ENCODE data around the gene SPTLC3. TPM values are rescaled to one million over a fixed set of nuclear protein-coding genes. Genes with fewer than 3 reads are reported as not detected.
A peak's percentile ranks its signal among the peaks of the same experiment; 100 is the strongest.

Gene SPTLC3
- total and polyA plus RNA-seq, 2 of the 13 experiments (the other 11 are each of a cell fraction or from before 2014, with no cell fraction given), result 20.5 to 95.6 TPM

DNA sequence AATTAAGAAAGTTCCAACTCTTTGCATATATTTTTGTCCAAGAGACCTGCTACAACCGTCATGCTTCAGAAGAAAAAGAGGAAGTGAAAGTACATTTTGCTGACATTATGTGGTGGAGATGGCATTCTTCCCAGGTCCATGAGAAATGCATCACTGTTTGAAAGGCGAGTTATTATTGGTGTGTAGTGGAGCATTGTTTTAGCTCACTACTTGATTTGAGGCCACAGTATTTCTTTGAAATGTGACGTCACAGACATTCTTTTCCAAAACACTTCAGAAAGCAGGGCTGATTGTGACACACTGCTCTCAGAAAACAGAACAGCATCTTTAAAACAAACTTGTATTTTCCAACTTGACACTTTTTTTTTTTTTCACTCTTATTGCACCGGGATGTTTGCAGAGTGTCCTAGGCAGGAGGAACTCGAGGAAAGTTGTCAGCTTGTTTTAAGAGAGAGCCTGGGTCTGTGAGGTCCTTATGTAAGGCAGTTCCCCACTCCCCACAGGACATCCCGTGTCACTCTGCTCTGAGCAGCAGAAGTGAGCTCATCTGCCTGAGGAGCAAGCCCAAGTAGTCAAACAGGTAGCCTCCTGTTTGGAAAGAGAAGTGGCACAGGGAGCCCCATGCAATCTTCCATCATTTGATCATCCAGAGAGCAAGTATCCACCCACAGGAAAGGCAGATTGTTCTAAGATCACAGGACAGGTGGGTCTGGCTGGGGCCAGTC lies 1.1 kb downstream of the SPTLC3 start (continued):
- TF ChIP-seq, protein P1, sequence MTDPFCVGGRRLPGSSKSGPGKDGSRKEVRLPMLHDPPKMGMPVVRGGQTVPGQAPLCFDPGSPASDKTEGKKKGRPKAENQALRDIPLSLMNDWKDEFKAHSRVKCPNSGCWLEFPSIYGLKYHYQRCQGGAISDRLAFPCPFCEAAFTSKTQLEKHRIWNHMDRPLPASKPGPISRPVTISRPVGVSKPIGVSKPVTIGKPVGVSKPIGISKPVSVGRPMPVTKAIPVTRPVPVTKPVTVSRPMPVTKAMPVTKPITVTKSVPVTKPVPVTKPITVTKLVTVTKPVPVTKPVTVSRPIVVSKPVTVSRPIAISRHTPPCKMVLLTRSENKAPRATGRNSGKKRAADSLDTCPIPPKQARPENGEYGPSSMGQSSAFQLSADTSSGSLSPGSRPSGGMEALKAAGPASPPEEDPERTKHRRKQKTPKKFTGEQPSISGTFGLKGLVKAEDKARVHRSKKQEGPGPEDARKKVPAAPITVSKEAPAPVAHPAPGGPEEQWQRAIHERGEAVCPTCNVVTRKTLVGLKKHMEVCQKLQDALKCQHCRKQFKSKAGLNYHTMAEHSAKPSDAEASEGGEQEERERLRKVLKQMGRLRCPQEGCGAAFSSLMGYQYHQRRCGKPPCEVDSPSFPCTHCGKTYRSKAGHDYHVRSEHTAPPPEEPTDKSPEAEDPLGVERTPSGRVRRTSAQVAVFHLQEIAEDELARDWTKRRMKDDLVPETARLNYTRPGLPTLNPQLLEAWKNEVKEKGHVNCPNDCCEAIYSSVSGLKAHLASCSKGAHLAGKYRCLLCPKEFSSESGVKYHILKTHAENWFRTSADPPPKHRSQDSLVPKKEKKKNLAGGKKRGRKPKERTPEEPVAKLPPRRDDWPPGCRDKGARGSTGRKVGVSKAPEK (CRISPR knock-in tag; IDR thresholded peaks at IDR 0.05; ENCODE audit: borderline replicate concordance), result no peak
- 0 out of 2 replicates have a peak, but pooled peaks have one; percentile 46 for TF ChIP-seq ZNF296 (CRISPR knock-in tag; conservative IDR thresholded peaks at IDR 0.05)
- TF ChIP-seq KMT2A (CRISPR knock-in tag; IDR thresholded peaks at IDR 0.05), result no peak
- no peak for TF ChIP-seq HOXD1 (CRISPR knock-in tag; IDR thresholded peaks at IDR 0.05)
- no peak for TF ChIP-seq ZNF850 (CRISPR knock-in tag; conservative IDR thresholded peaks at IDR 0.05)
- TF ChIP-seq CEBPB (IDR thresholded peaks at IDR 0.05; ENCODE audit: borderline replicate concordance, low read depth, low read length), result no peak
- TF ChIP-seq, protein P2, sequence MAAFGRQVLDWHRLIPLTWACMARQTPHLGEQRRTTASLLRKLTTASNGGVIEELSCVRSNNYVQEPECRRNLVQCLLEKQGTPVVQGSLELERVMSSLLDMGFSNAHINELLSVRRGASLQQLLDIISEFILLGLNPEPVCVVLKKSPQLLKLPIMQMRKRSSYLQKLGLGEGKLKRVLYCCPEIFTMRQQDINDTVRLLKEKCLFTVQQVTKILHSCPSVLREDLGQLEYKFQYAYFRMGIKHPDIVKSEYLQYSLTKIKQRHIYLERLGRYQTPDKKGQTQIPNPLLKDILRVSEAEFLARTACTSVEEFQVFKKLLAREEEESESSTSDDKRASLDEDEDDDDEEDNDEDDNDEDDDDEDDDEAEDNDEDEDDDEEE (CRISPR knock-in tag; IDR thresholded peaks at IDR 0.05), result peak; percentile 39; the same call in 1 of the 2 replicates
- TF ChIP-seq, protein P3, sequence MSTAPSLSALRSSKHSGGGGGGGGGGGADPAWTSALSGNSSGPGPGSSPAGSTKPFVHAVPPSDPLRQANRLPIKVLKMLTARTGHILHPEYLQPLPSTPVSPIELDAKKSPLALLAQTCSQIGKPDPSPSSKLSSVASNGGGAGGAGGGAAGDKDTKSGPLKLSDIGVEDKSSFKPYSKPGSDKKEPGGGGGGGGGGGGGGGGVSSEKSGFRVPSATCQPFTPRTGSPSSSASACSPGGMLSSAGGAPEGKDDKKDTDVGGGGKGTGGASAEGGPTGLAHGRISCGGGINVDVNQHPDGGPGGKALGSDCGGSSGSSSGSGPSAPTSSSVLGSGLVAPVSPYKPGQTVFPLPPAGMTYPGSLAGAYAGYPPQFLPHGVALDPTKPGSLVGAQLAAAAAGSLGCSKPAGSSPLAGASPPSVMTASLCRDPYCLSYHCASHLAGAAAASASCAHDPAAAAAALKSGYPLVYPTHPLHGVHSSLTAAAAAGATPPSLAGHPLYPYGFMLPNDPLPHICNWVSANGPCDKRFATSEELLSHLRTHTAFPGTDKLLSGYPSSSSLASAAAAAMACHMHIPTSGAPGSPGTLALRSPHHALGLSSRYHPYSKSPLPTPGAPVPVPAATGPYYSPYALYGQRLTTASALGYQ (CRISPR knock-in tag; IDR thresholded peaks at IDR 0.05), result peak; percentile 43; the same call in 1 of the 2 replicates
- TF ChIP-seq, protein P4, sequence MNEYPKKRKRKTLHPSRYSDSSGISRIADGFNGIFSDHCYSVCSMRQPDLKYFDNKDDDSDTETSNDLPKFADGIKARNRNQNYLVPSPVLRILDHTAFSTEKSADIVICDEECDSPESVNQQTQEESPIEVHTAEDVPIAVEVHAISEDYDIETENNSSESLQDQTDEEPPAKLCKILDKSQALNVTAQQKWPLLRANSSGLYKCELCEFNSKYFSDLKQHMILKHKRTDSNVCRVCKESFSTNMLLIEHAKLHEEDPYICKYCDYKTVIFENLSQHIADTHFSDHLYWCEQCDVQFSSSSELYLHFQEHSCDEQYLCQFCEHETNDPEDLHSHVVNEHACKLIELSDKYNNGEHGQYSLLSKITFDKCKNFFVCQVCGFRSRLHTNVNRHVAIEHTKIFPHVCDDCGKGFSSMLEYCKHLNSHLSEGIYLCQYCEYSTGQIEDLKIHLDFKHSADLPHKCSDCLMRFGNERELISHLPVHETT (CRISPR knock-in tag; conservative IDR thresholded peaks at IDR 0.05), result no peak
- no peak for TF ChIP-seq HIVEP1 (CRISPR knock-in tag; IDR thresholded peaks at IDR 0.05)
- TF ChIP-seq, protein P5, sequence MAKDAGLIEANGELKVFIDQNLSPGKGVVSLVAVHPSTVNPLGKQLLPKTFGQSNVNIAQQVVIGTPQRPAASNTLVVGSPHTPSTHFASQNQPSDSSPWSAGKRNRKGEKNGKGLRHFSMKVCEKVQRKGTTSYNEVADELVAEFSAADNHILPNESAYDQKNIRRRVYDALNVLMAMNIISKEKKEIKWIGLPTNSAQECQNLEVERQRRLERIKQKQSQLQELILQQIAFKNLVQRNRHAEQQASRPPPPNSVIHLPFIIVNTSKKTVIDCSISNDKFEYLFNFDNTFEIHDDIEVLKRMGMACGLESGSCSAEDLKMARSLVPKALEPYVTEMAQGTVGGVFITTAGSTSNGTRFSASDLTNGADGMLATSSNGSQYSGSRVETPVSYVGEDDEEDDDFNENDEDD (CRISPR knock-in tag; IDR thresholded peaks at IDR 0.05; ENCODE audit: borderline replicate concordance), result 0 out of 2 replicates have a peak, but pooled peaks have one; percentile 5
- TF ChIP-seq, protein P6, sequence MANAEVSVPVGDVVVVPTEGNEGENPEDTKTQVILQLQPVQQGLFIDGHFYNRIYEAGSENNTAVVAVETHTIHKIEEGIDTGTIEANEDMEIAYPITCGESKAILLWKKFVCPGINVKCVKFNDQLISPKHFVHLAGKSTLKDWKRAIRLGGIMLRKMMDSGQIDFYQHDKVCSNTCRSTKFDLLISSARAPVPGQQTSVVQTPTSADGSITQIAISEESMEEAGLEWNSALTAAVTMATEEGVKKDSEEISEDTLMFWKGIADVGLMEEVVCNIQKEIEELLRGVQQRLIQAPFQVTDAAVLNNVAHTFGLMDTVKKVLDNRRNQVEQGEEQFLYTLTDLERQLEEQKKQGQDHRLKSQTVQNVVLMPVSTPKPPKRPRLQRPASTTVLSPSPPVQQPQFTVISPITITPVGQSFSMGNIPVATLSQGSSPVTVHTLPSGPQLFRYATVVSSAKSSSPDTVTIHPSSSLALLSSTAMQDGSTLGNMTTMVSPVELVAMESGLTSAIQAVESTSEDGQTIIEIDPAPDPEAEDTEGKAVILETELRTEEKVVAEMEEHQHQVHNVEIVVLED (CRISPR knock-in tag; IDR thresholded peaks at IDR 0.05; ENCODE audit: borderline replicate concordance), result no peak
- peak; percentile 73 for TF ChIP-seq ATF1 (CRISPR knock-in tag; IDR thresholded peaks at IDR 0.05)
- peak; percentile 57 for TF ChIP-seq MED1 (CRISPR knock-in tag; IDR thresholded peaks at IDR 0.05)
- TF ChIP-seq KLF6 (CRISPR knock-in tag; IDR thresholded peaks at IDR 0.05), result no peak
- TF ChIP-seq ZSCAN21 (CRISPR knock-in tag; IDR thresholded peaks at IDR 0.05; ENCODE audit: borderline replicate concordance), result 0 out of 2 replicates have a peak, but pooled peaks have one; percentile 7
- no peak for TF ChIP-seq ZFP36L2 (CRISPR knock-in tag; IDR thresholded peaks at IDR 0.05)
- TF ChIP-seq EZH2 (conservative IDR thresholded peaks at IDR 0.05; ENCODE audit: low read depth, low read length), result no peak
- TF ChIP-seq CAMTA2 (CRISPR knock-in tag; IDR thresholded peaks at IDR 0.05; ENCODE audit: borderline replicate concordance), result no peak
